HG03196 (cell line): ENCODE results near the gene FGF19.

Source experiments
- ATAC-seq: cut with Tn5 transposase; IDR thresholded peaks from one replicate; pipeline ENCODE4 v1.9.1; 2021; ENCODE audit not compliant: unreplicated experiment

FGF19 gene

GRCh38 chr11:69703768-69704507 lies at the start of gene FGF19:
Gene FGF19 (minus strand): TSS chr11:69704022. CDS start chr11:69703876, 146 bp downstream.
- ATAC-seq, result no peak

- ATAC-seq, result no peak
Measured at GRCh38 chr11:69752890-69753289, 49.1 kb upstream of the FGF19 start.

- ATAC-seq, result no peak
Measured at GRCh38 chr11:69750875-69751597, 47.2 kb upstream of the FGF19 start.

GRCh38 chr11:69750108-69750850 lies 46.5 kb upstream of the FGF19 start:
- no peak for ATAC-seq

GRCh38 chr11:69748637-69749036 lies 44.8 kb upstream of the FGF19 start:
- ATAC-seq, result no peak

- no peak for ATAC-seq
Measured at GRCh38 chr11:69746752-69747742, 43.2 kb upstream of the FGF19 start.

GRCh38 chr11:69746140-69746539 lies 42.3 kb upstream of the FGF19 start:
- no peak for ATAC-seq

GRCh38 chr11:69745201-69745600 lies 41.4 kb upstream of the FGF19 start:
- ATAC-seq, result no peak

- ATAC-seq, result no peak
Measured at GRCh38 chr11:69744435-69744834, 40.6 kb upstream of the FGF19 start.

GRCh38 chr11:69734841-69735240 lies 31.0 kb upstream of the FGF19 start:
- no peak for ATAC-seq

GRCh38 chr11:69734367-69734766 lies 30.5 kb upstream of the FGF19 start:
- no peak for ATAC-seq

GRCh38 chr11:69732910-69733309 lies 29.1 kb upstream of the FGF19 start:
- ATAC-seq, result no peak

GRCh38 chr11:69731110-69731509 lies 27.3 kb upstream of the FGF19 start:
- ATAC-seq, result no peak

- no peak for ATAC-seq
Measured at GRCh38 chr11:69730500-69730899, 26.7 kb upstream of the FGF19 start.

- no peak for ATAC-seq
Measured at GRCh38 chr11:69729252-69729651, 25.4 kb upstream of the FGF19 start.

GRCh38 chr11:69727266-69727665 lies 23.4 kb upstream of the FGF19 start:
- no peak for ATAC-seq

GRCh38 chr11:69726481-69726880 lies 22.7 kb upstream of the FGF19 start:
- ATAC-seq, result no peak

GRCh38 chr11:69726019-69726418 lies 22.2 kb upstream of the FGF19 start:
- no peak for ATAC-seq

GRCh38 chr11:69721745-69722144 lies 17.9 kb upstream of the FGF19 start:
- ATAC-seq, result no peak

GRCh38 chr11:69721106-69721505 lies 17.3 kb upstream of the FGF19 start:
- no peak for ATAC-seq

- ATAC-seq, result no peak
Measured at GRCh38 chr11:69718912-69719311, 15.1 kb upstream of the FGF19 start.
